Activated CD8-positive, alpha-beta T cell treated with anti-CD3 and anti-CD28 coated beads for 36 hours (primary cell): Measurements from ENCODE around the gene C19orf12. TPM values are rescaled to one million over a fixed set of nuclear protein-coding genes. Genes with fewer than 3 reads are reported as not detected.
A peak's percentile ranks its signal among the peaks of the same experiment; 100 is the strongest.

Experiments
- ATAC-seq: fragments of 200-7000 bp; cut with Tn5 transposase; one replicate; pipeline ENCODE4 v1.10.0; 2021; ENCODE audit warnings: mild to moderate bottlenecking, moderate library complexity
- CTCF ChIA-PET: fragments of 350-600 bp; sonication (Branson Sonifier 250); formaldehyde crosslinking; loops from one replicate; lab custom pipeline; 2021; ENCODE audit warnings: antibody characterized with exemption; lab: Charles Lee
- POLR2A ChIA-PET: fragments of 350-600 bp; sonication (Branson Sonifier 250); formaldehyde crosslinking; loops from one replicate; lab custom pipeline; 2021; ENCODE audit warnings: antibody characterized with exemption; lab: Charles Lee
- DNase-seq: peaks from one replicate; pipeline ENCODE4 v3.0.0-alpha.2; 2020
- H3K27ac Mint-ChIP-seq: one replicate; pipeline ENCODE4 v1.8.0; 2021; ENCODE audit warnings: mild to moderate bottlenecking, mixed read lengths
- H3K27me3 Mint-ChIP-seq: one replicate; pipeline ENCODE4 v1.8.0; 2021; ENCODE audit warnings: mixed read lengths
- H3K36me3 Mint-ChIP-seq: one replicate; pipeline ENCODE4 v1.8.0; 2021; ENCODE audit warnings: low read depth, mixed read lengths
- H3K4me1 Mint-ChIP-seq: one replicate; pipeline ENCODE4 v1.8.0; 2021; ENCODE audit warnings: low read depth, mixed read lengths
- H3K4me3 Mint-ChIP-seq: one replicate; pipeline ENCODE4 v1.8.0; 2021; ENCODE audit warnings: mild to moderate bottlenecking, moderate library complexity, mixed read lengths
- H3K9me3 Mint-ChIP-seq: one replicate; pipeline ENCODE4 v1.8.0; 2021; ENCODE audit warnings: mixed read lengths
- intact Hi-C: fragments of 100-400 bp; cut with micrococcal nuclease; formaldehyde crosslinking; loops from one replicate; pipeline ENCODE4 v1.10.0; 2022
- total RNA-seq, 2 experiments: library from RNA; stranded (reverse); gene quantifications; one replicate each; pipeline ENCODE4 v1.2.3, GENCODE V29; 2021
- TF ChIP-seq, protein P1 (sequence below): fragments of 200-600 bp; IDR thresholded peaks from one replicate; pipeline ENCODE4 v1.8.0; 2022; ENCODE audit warnings: antibody characterized with exemption, mild to moderate bottlenecking

C19orf12 gene
- total RNA-seq, 2 experiments from 2014 or later = 33.3 to 36.6 TPM

DNA sequence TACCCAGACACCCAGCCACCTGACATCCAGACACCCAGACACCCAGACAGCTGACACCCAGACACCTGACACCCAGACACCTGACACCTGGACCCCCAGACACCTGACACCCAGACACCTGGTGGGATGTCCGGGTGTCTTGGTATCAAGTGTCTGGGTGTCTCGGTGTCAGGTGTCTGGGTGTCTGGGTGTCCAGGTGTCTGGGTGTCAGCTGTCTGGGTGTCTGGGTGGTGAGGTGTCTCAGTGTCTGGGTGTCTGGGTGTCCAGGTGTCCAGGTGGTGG, 18.6 kb downstream of the C19orf12 start:
- ChIA-PET CTCF (no interaction called here), POLR2A (no interaction called here)
- Mint-ChIP-seq H3K4me3 (no peak overlapping the region), H3K9me3 (no peaks in the 10 kb centered on the region), H3K27ac (no peak overlapping the region), H3K36me3 (no peaks in the 10 kb centered on the region), H3K4me1 (peaks cover 10% of the 10 kb centered on the region), H3K27me3 (no peaks in the 10 kb centered on the region)
- no peak for ATAC-seq
- no peak for DNase-seq
- intact Hi-C loops = no loop called here
- TF ChIP-seq, protein P1, sequence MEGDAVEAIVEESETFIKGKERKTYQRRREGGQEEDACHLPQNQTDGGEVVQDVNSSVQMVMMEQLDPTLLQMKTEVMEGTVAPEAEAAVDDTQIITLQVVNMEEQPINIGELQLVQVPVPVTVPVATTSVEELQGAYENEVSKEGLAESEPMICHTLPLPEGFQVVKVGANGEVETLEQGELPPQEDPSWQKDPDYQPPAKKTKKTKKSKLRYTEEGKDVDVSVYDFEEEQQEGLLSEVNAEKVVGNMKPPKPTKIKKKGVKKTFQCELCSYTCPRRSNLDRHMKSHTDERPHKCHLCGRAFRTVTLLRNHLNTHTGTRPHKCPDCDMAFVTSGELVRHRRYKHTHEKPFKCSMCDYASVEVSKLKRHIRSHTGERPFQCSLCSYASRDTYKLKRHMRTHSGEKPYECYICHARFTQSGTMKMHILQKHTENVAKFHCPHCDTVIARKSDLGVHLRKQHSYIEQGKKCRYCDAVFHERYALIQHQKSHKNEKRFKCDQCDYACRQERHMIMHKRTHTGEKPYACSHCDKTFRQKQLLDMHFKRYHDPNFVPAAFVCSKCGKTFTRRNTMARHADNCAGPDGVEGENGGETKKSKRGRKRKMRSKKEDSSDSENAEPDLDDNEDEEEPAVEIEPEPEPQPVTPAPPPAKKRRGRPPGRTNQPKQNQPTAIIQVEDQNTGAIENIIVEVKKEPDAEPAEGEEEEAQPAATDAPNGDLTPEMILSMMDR = no peak

DNA sequence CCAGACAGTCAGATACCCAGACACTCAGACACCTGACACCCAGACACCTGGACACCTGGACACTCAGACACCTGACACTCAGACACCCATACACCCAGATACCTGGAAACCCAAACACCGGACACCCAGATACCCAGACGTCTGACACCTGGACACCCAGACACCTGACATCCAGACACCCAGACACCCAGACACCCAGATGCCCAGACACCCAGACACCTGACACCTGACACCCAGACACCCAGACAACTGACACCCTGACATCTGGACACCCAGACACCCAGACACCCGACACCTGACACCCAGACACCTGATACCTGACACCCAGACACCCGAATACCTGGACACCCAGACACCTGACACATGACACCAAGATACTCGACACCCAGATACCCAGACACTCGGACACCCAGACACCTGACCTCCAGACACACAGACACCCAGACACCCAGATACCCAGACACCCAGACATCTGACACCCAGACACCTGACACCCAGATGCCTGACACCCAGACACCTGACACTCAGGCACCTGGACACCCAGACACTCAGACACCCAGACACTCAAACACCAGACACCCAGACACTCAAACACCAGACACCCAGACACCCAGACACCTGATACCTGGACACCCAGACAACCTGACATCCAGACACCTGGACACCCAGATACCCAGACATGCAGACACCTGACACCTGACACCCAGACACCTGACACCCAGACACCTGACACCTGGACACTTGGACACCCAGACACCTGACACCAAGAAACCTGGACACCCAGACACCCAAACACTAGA, 19.1 kb downstream of the C19orf12 start:
- TF ChIP-seq, protein P1 = no peak
- Mint-ChIP-seq H3K27me3 (no peaks in the 10 kb centered on the region), H3K4me3 (no peak overlapping the region), H3K4me1 (peaks cover 8% of the 10 kb centered on the region), H3K9me3 (no peaks in the 10 kb centered on the region), H3K27ac (no peak overlapping the region), H3K36me3 (no peaks in the 10 kb centered on the region)
- ChIA-PET POLR2A (interaction anchor here (0.6 kb wide), 1 partner anchor 191 kb away, joined by 5 read pairs; no protein-coding TSS in a partner anchor), CTCF (interaction anchor here (2.3 to 6.6 kb wide), 2 partner anchors 17 to 30 kb away, joined by 22 to 300 read pairs; partner anchors contain the start of genes C19orf12 and PLEKHF1)
- intact Hi-C loops = loop anchor here (2.0 kb wide), 1 partner anchor 21 kb away; no protein-coding TSS in a partner anchor
- ATAC-seq (no peak), DNase-seq (no peak)

DNA sequence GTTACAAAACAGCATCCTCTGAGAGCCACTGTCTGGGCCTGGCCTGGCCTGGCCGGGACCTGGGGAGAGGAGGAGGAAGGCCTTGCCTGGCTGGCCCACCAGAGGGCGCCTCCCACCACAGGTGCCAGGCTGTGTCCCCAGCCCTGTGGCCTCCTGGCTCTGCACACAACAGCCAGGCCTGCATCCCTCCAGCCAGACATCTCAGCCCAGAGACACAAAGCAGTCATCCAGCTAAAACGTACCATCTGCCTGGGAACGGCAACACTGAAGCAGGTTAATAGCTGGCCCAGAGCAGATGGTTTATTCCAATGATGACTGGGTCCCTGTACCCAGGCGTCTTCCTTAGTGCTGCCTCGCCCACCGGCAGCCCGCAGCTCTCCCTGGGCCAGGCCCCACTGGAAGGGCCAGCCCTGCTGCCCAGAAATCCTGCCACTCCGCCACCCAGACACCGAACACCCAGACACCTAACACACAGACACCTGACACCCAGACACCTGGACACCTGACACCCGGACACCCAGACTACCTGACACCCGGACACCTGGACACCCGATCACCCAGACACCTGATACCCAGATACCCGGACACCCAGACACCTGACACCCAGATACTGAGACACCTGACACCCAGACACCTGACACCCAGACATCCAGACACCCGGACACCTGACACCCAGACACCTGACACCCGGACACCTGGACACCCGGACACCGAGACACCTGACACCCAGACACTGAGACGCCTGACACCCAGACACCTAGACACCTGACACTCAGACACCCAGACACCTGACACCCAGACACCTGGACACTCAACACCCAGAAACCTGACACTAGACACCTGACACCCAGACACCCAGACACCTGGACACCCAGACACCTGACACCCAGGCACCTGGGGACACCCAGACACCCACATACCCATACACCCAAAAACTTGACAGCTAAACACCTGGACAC, 20.1 kb downstream of the C19orf12 start:
- intact Hi-C loops = loop anchor here (2.0 kb wide), 1 partner anchor 22 kb away; no protein-coding TSS in a partner anchor
- TF ChIP-seq, protein P1 = peak; percentile 96
- no peaks in the 10 kb centered on the region for H3K36me3 Mint-ChIP-seq
- POLR2A ChIA-PET = interaction anchor here (0.6 to 2.0 kb wide), 5 partner anchors 21 to 190 kb away, joined by 3 to 14 read pairs (median 4); no protein-coding TSS in a partner anchor
- DNase-seq (peak; percentile 91), ATAC-seq (peak; percentile 96)
- H3K4me1 Mint-ChIP-seq = peaks cover 7% of the 10 kb centered on the region
- no peak overlapping the region for H3K4me3 Mint-ChIP-seq
- no peaks in the 10 kb centered on the region for H3K27me3 Mint-ChIP-seq
- CTCF ChIA-PET = interaction anchor here (0.7 to 8.0 kb wide), 19 partner anchors 9 to 351 kb away, joined by 3 to 300 read pairs (median 6); partner anchors contain the start of genes C19orf12, PLEKHF1 and POP4
- H3K9me3 Mint-ChIP-seq = no peaks in the 10 kb centered on the region
- peak overlapping the region; percentile 21 for H3K27ac Mint-ChIP-seq

DNA sequence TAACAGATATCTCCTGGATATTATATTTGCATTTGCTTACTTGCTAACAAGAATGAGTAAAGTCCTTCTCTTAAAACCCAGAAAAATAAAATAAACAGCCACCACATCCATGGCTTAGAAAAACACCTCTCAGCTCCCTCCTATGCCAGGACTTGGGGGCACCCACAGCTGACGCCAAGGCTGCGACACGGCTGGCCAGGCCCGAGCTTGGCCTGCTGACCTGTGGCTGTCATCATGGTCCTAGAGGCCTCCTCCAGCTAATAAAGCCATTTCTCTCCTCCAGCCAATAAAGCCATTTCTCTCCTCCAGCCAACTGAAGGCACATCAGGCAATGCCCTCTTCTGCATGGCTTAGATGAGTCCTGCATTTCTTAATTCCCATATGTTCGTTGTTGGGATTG, 20.9 kb downstream of the C19orf12 start:
- ATAC-seq = no peak
- no peak overlapping the region for H3K4me3 Mint-ChIP-seq
- intact Hi-C loops = loop anchor here (2.0 kb wide), 1 partner anchor 23 kb away; no protein-coding TSS in a partner anchor
- DNase-seq = no peak
- ChIA-PET CTCF (interaction anchor here (0.7 to 8.0 kb wide), 19 partner anchors 8 to 352 kb away, joined by 3 to 300 read pairs (median 6); partner anchors contain the start of genes C19orf12, PLEKHF1 and POP4), POLR2A (interaction anchor here (0.7 to 2.0 kb wide), 5 partner anchors 22 to 86 kb away, joined by 3 to 14 read pairs (median 4); no protein-coding TSS in a partner anchor)
- no peak overlapping the region for H3K27ac Mint-ChIP-seq
- TF ChIP-seq, protein P1 = no peak
- H3K4me1 Mint-ChIP-seq = peaks cover 11% of the 10 kb centered on the region
- peaks cover 5% of the 10 kb centered on the region for H3K36me3 Mint-ChIP-seq
- H3K27me3 Mint-ChIP-seq = no peaks in the 10 kb centered on the region
- peaks cover 4% of the 10 kb centered on the region for H3K9me3 Mint-ChIP-seq
